HFF-Myc (cell line): Measurements from ENCODE around the gene DCAF11.

Experiments
- DNase-seq: peaks from one replicate; pipeline ENCODE4 v3.0.0-alpha.2; 2011; ENCODE audit warnings: low read depth; ENCODE audit errors: extremely low read depth
- H3K4me3 ChIP-seq: replicated peaks from 2 replicates; pipeline ENCODE4 v1.5.1; 2011; ENCODE audit warnings: low read depth, mild to moderate bottlenecking, control low read depth, low read length
- CTCF ChIP-seq: IDR thresholded peaks from 2 replicates; pipeline ENCODE4 v1.5.1; 2012; ENCODE audit warnings: mild to moderate bottlenecking, low read depth, low read length, control low read depth; ENCODE audit errors: missing control alignments

DCAF11 gene

DNA sequence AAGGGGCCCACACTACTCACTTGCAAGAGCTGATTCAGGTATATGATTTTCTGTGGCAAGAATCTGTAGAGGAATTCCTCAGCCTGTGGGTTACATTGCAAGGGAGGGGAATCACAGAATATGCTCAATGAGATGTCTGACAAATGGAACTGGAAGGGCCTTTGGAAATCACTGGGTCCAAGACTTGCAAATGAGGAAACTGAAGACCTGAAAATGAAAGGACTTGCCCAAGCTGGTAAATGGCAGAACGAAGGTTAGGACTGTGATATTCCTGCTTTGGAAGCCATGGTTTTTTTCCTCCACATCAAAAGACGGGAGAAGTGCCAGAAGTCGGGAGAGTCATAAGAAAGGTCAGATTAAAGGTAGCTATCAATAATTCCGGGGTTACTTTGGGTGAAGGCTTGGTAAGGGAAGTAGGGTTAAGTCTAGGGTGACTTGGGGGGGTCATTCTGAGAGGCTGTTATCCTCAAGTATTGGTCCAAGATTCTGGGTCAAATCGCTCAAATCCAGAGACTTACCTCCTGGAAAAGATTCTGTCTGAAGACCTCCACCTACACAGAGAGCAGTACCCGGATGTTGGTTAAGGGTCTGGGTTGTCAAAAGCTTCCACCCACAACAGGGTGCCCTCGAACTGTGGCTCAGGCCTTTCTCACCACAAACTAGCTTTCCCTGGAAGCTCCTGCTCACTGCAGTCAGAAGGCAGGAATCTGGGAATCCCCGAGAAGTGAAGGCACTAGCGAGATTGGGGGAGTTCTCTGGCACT is 31.3 kb downstream of the DCAF11 start:
- no peak for DNase-seq
- H3K4me3 ChIP-seq = peak overlapping the region; percentile 75
- no peak for TF ChIP-seq CTCF

- peak within 1 kb of the TSS; percentile 75 for H3K4me3 ChIP-seq
- TF ChIP-seq CTCF = no peak
- DNase-seq = peak; percentile 85
Measured at GRCh38 chr14:24146453-24146977, 31.9 kb downstream of the DCAF11 start, which contains the start of gene PSME2. TSS of gene PSME2 (minus strand) at chr14:24146610. CDS start at chr14:24146581, 29 bp downstream.

GRCh38 chr14:24146978-24147760 is 32.6 kb downstream of the DCAF11 start, which contains the start of gene RNF31:
TSS of gene RNF31 (plus strand) at chr14:24147498. CDS start at chr14:24147699, 201 bp downstream.
- peak within 1 kb of the TSS; percentile 75 for H3K4me3 ChIP-seq
- DNase-seq = peak; percentile 94
- TF ChIP-seq CTCF = no peak

DNA sequence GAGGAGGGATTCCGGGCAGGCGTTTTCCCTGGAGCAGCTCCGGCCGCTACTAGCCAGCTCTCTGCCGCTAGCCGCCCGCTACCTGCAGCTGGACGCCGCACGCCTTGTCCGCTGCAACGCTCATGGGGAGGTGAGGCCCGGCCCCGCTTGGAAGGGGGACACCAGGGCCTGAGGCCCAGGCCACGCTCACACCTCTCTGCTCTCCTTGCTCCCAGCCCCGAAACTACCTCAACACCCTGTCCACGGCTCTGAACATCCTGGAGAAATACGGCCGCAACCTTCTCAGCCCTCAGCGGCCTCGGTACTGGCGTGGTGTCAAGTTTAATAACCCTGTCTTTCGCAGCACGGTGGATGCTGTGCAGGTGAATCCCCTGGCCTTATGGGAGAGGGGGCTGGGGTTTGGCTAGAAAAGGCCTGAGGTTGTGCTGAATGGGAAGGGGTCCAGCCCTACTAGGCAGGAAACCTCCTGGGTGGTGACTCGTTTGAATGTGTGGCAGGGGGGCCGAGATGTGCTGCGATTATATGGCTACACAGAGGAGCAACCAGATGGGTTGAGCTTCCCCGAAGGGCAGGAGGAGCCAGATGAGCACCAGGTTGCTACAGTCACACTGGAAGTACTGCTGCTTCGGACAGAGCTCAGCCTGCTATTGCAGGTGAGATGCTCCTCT is 33.3 kb downstream of the DCAF11 start:
- TF ChIP-seq CTCF = no peak
- peak overlapping the region; percentile 75 for H3K4me3 ChIP-seq
- no peak for DNase-seq

DNA sequence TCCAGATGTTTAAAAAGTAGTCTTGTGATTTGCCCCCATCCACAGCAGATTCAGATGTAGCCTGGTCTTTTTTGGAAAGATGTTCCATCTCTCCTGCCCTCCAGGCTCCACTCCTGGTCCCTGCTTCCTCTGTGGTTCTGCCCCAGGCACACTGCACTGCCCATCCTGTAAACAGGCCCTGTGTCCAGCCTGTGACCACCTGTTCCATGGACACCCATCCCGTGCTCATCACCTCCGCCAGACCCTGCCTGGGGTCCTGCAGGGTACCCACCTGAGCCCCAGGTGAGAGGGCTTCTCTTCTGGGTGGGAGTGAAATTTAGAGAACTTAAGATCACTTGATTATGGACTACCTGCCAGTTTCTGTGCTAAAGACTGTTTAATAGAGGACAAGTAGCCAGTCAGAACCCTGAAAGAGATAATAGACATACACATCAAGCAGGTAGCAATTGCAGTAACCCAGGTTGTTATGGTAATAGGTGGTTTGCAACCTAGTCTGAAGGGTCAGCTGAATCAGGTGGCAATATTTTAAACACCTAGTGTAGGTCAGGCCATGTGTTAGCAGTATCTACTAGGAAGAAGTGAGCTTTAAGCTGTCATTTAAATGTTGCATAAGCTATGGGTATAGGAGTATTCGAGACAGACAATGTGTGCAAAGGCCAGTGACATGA is 34.9 kb downstream of the DCAF11 start:
- DNase-seq = no peak
- no peak for TF ChIP-seq CTCF
- no peak overlapping the region for H3K4me3 ChIP-seq

GRCh38 chr14:24150061-24150460 is 35.5 kb downstream of the DCAF11 start:
- TF ChIP-seq CTCF = no peak
- DNase-seq = no peak
- H3K4me3 ChIP-seq = no peak overlapping the region
